ENCODE results near the gene ZNF444.
A peak's percentile ranks its signal among the peaks of the same experiment; 100 is the strongest.

The ZNF444 gene

GRCh38 chr19:56139847-56140582, 1.1 kb upstream of the ZNF444 start:
- no peak for DNase-seq (ENCODE audit: low read depth)
- peak overlapping the region; percentile 60 for H3K4me3 ChIP-seq (ENCODE audit: low read depth, low read length)
- no peak for TF ChIP-seq CTCF (IDR thresholded peaks at IDR 0.05; ENCODE audit: control insufficient read depth, extremely low read depth, insufficient read depth)

DNA sequence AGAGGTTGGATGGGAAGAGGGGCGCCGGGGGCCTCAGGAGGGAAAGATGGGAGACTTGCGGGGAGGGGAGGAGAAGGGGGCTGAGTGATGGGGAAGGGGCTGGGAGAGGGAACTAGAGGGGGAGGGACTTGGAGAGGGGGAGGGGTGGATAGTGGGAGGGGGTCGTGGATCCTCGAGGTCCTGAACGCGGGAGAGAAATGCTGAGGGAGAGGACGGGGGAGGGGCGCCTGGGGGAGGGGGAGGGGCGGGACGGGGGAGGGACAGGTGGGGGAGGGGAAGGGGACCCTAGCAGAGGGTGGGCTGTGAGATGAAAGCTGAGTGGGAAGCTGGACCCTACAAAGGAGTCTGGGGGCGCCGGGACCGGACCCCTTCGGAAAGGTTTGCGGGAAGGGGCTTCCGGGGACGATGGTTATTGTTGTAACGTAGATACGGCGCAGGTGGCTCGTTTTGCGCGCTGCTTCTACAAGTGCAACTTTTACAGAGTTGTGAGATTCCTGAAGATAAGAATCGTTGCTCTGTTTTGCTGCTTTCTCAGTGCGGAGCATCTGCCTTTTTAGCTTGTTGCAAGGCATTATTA, 418 bp downstream of the ZNF444 start:
- H3K4me3 ChIP-seq (ENCODE audit: low read depth, low read length) = peak overlapping the region; percentile 60
- no peak for DNase-seq (ENCODE audit: low read depth)
- no peak for TF ChIP-seq CTCF (IDR thresholded peaks at IDR 0.05; ENCODE audit: control insufficient read depth, extremely low read depth, insufficient read depth)

- TF ChIP-seq CTCF (IDR thresholded peaks at IDR 0.05; ENCODE audit: control insufficient read depth, extremely low read depth, insufficient read depth) = no peak
- DNase-seq (ENCODE audit: low read depth) = peak; percentile 83
- H3K4me3 ChIP-seq (ENCODE audit: low read depth, low read length) = peak overlapping the region; percentile 60
These were observed 1.1 kb downstream of the ZNF444 start for GRCh38 chr19:56142087-56142787.

GRCh38 chr19:56142897-56143434, 1.9 kb downstream of the ZNF444 start:
- peak overlapping the region; percentile 60 for H3K4me3 ChIP-seq (ENCODE audit: low read depth, low read length)
- no peak for TF ChIP-seq CTCF (IDR thresholded peaks at IDR 0.05; ENCODE audit: control insufficient read depth, extremely low read depth, insufficient read depth)
- no peak for DNase-seq (ENCODE audit: low read depth)

DNA sequence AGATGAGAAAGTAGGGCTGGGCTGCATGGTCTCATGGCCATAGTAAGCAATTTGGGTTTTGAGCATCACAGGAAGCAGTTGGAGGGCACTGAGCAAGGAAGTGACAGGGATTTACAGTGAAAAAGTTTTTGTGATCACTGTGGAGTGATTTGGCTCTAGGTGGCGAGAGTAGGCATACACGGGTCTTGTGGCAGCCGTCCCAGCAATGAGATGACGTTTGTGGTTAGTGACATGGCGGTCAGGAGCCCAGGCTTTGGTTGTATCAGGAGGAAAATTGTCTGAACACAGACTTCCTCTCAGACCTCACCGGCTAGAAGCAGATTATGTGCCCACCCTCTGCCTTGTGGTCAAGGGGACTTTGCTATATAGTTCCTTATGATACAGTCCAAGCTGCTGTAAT, 3.3 kb downstream of the ZNF444 start:
- no peak overlapping the region for H3K4me3 ChIP-seq (ENCODE audit: low read depth, low read length)
- no peak for TF ChIP-seq CTCF (IDR thresholded peaks at IDR 0.05; ENCODE audit: control insufficient read depth, extremely low read depth, insufficient read depth)
- DNase-seq (ENCODE audit: low read depth) = no peak

DNA sequence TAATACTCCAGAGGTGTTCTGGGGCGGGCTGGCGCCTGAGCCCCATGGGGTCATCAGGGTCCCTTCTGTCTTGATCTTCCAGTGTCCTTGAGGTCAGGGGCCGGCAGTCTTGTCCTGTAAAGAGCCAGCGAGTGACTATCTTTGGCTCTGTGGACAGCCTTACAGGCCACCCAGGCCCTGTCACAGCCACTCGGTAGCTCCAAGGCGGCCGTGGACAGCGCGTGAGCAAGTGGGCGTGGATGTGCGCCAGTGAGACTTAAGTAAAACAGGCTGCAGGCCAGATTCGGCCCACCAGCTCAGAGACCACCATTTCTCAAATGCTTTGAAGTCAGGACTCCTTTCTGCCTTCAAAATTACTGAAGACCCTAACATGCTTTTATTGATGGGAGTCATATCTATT, 3.7 kb downstream of the ZNF444 start:
- H3K4me3 ChIP-seq (ENCODE audit: low read depth, low read length) = no peak overlapping the region
- no peak for DNase-seq (ENCODE audit: low read depth)
- TF ChIP-seq CTCF (IDR thresholded peaks at IDR 0.05; ENCODE audit: control insufficient read depth, extremely low read depth, insufficient read depth) = no peak
